Right atrium auricular region (tissue), 2 donors: Measurements from ENCODE around the gene LHX6. TPM values are rescaled to one million over a fixed set of nuclear protein-coding genes. Genes with fewer than 3 reads are reported as not detected.

Source experiments
- DNase-seq: peaks from one replicate; pipeline ENCODE4 v3.0.0-alpha.2; 2019; ENCODE audit warnings: low spot score
- H3K27ac ChIP-seq, 2 donors: fragments of 200-600 bp; sonication (generic); 1 replicate in 1 of 2; 2 replicates in 1 of 2; pipeline ENCODE4 v1.5.1; 2016 to 2019
- H3K27me3 ChIP-seq, 2 donors: fragments of 200-600 bp; sonication (generic); one replicate each; pipeline versions ENCODE4 v1.5.1 to v1.6.0; 2017 to 2019
- H3K36me3 ChIP-seq: fragments of 200-600 bp; sonication (generic); one replicate; pipeline ENCODE4 v1.5.1; 2016
- H3K4me1 ChIP-seq, 2 donors: fragments of 200-600 bp; sonication (generic); one replicate each; pipeline versions ENCODE4 v1.5.1 to v1.6.0; 2017 to 2019
- H3K4me3 ChIP-seq, 2 donors: fragments of 200-600 bp; sonication (generic); 1 replicate in 1 of 2; 2 replicates in 1 of 2; pipeline ENCODE4 v1.5.1; 2017 to 2019; ENCODE audit warnings: mild to moderate bottlenecking in 1 of 2, moderate library complexity in 1 of 2
- H3K9me3 ChIP-seq, 2 donors: fragments of 200-600 bp; sonication (generic); one replicate each; pipeline ENCODE4 v1.5.1; 2019
- total RNA-seq, 2 donors: library from RNA; depleted of rRNA; stranded (reverse); fragments of >200 nt; gene quantifications; one replicate each; pipeline ENCODE4 v1.1.0, GENCODE V29; 2016
- TF ChIP-seq, protein P1 (sequence below), 2 donors: fragments of 200-600 bp; sonication (generic); IDR thresholded peaks; one replicate each; pipeline ENCODE4 v1.5.1; 2019; ENCODE audit warnings: antibody characterized with exemption in 2 of 2

LHX6 gene
- total RNA-seq, 2 donors from 2014 or later, result 2.8 to 3.2 TPM

DNA sequence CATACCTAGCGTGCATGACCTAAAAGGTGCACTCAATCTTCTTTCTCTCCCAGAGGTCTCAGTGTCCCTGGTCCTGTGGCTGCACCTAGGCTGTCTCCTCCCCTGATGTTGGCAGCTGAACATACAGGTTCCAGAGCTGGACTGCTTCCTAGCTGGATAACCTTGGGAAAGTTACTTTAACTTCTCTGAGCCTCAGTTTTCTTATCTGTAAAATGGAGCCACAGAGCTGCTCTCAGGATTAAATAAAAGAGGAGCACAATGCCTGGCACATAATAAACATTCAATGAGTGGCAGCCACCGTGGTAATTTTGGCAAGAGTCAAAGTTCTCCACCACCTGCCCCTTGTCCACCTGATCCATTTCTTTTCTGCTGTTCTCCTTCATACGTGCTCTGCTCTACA is 55.1 kb downstream of the LHX6 start:
- no peaks in the 10 kb centered on the region for H3K9me3 ChIP-seq
- no peaks in the 10 kb centered on the region for H3K4me1 ChIP-seq
- TF ChIP-seq, protein P1, sequence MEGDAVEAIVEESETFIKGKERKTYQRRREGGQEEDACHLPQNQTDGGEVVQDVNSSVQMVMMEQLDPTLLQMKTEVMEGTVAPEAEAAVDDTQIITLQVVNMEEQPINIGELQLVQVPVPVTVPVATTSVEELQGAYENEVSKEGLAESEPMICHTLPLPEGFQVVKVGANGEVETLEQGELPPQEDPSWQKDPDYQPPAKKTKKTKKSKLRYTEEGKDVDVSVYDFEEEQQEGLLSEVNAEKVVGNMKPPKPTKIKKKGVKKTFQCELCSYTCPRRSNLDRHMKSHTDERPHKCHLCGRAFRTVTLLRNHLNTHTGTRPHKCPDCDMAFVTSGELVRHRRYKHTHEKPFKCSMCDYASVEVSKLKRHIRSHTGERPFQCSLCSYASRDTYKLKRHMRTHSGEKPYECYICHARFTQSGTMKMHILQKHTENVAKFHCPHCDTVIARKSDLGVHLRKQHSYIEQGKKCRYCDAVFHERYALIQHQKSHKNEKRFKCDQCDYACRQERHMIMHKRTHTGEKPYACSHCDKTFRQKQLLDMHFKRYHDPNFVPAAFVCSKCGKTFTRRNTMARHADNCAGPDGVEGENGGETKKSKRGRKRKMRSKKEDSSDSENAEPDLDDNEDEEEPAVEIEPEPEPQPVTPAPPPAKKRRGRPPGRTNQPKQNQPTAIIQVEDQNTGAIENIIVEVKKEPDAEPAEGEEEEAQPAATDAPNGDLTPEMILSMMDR (IDR thresholded peaks at IDR 0.05), result no peak
- H3K27ac ChIP-seq, result no peak overlapping the region
- no peaks in the 10 kb centered on the region for H3K27me3 ChIP-seq
- H3K36me3 ChIP-seq, result no peaks in the 10 kb centered on the region
- DNase-seq, result no peak
- no peak overlapping the region for H3K4me3 ChIP-seq

DNA sequence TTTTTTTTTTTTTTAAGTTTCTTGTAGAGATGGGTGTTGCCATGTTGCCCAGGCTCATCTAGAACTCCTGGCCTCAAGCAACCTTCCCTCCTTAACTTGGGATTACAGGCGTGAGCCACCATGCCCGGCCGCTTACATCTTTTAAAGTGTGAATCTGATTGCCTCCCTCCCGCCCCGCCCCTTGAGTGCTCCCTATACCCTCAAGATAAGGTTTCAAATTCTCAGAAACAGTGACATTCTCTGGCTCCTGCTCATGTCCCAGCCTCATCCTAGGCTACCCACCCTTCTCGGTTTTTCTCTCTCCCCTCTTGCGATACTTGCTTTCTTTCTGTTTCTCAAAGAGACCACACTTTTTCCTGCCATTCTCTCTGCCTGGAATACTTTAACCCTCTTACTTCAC is 56.6 kb downstream of the LHX6 start:
- Histone ChIP-seq H3K4me1 (no peaks in the 10 kb centered on the region), H3K4me3 (no peak overlapping the region), H3K9me3 (no peaks in the 10 kb centered on the region), H3K27ac (no peak overlapping the region), H3K36me3 (no peaks in the 10 kb centered on the region), H3K27me3 (no peaks in the 10 kb centered on the region)
- no peak for DNase-seq
- TF ChIP-seq, protein P1 (IDR thresholded peaks at IDR 0.05), result no peak

DNA sequence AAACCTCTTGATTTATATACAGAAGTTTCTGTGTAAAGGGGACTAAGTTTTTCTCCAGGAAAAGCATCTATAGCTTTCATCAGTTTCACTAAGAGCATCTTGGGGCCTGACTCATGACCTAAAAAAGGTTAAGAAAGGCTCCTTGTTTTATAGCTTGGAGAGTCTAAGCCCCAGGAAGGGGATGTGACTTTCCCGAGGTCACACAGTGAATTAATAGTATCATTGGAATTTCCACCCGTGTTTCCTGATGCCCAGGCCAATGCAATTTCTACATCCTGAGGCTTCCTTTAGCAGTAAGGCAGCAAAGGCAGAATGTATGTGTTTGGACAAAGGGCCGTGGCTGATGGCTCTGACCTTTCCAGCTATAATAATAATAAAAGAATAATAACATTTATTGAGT is 60.4 kb downstream of the LHX6 start:
- Histone ChIP-seq H3K36me3 (no peaks in the 10 kb centered on the region), H3K27ac (no peak overlapping the region), H3K4me3 (no peak overlapping the region), H3K4me1 (no peaks in the 10 kb centered on the region), H3K27me3 (no peaks in the 10 kb centered on the region), H3K9me3 (no peaks in the 10 kb centered on the region)
- TF ChIP-seq, protein P1 (IDR thresholded peaks at IDR 0.05), result no peak
- DNase-seq, result no peak

DNA sequence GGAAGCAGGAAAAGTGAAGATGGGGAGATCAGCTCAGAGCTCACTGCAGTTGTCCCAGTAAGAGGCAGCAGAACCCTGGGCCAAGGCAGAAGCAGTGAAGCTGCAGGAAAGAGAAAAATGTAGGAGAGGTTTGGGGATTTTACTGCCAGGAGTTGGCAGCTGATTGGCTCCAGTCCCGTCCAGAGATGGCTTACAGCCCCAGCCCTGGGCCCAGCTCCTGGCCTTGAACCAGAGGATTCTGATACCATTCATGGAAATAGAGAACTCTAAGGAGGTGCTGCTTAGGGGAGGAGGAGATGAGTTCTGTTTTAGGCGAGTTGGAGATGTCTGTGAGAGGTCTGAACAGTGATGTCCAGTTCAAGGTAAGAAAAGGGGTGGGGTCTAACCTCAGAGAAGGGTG is 64.5 kb downstream of the LHX6 start:
- DNase-seq, result no peak
- Histone ChIP-seq H3K27ac (no peak overlapping the region), H3K4me3 (no peak overlapping the region)

DNA sequence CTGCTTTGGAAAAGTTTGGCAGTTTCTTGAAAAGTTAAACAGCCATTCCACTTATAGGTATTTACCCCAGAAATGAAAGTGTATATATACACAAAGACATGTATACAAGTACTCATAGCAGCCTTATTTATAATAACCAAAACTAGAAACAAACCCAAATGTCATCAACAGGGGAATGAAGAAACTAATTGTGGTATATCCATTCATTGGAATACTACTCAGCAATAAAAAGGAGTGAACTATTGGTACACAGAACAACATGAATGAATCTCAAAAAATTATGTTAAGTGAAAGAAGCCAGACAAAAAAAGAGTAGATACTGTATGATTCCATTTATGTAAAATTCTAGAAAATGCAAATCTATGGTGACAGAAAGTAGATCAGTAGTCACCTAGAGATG is 66.3 kb downstream of the LHX6 start:
- DNase-seq, result no peak
- Histone ChIP-seq H3K36me3 (no peaks in the 10 kb centered on the region), H3K4me3 (no peak overlapping the region), H3K27me3 (no peaks in the 10 kb centered on the region), H3K27ac (no peak overlapping the region), H3K4me1 (peaks cover 0 to 21% of the 10 kb centered on the region in 2 donors), H3K9me3 (peaks cover 0 to 11% of the 10 kb centered on the region in 2 donors)
- TF ChIP-seq, protein P1 (IDR thresholded peaks at IDR 0.05), result no peak

More for the DNA sequence above, 64.5 kb downstream of the LHX6 start:
- Histone ChIP-seq H3K4me1 (peaks cover 0 to 5% of the 10 kb centered on the region in 2 donors), H3K9me3 (peaks cover 0 to 11% of the 10 kb centered on the region in 2 donors), H3K36me3 (no peaks in the 10 kb centered on the region), H3K27me3 (no peaks in the 10 kb centered on the region)
- TF ChIP-seq, protein P1 (IDR thresholded peaks at IDR 0.05), result no peak

DNA sequence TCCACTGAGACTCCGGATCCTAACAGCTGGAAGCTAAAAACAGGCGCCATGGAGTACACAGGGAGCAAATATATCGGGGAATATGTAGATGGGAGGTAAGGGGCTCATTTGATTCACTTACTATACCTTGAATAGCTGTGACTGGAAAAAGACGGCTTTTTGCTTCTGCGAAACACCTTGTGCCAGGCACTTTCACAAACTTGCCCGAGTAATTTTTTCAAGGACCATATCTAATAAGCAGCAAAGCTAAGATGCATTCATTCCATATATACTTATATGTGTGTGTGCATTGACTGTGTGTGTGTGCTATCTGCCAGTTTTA is 68.9 kb downstream of the LHX6 start:
- no peaks in the 10 kb centered on the region for H3K27me3 ChIP-seq
- no peak overlapping the region for H3K27ac ChIP-seq
- DNase-seq, result no peak
- H3K4me1 ChIP-seq, result peaks cover 0 to 37% of the 10 kb centered on the region in 2 donors
- H3K36me3 ChIP-seq, result no peaks in the 10 kb centered on the region
- peaks cover 0 to 11% of the 10 kb centered on the region in 2 donors for H3K9me3 ChIP-seq
- peak overlapping the region; percentile 90 to 95 for H3K4me3 ChIP-seq
- TF ChIP-seq, protein P1 (IDR thresholded peaks at IDR 0.05), result no peak
